IMR-90 (cell line): ENCODE results near the gene PCDHB6.
"Not testable (repeated sequence)": the region's sequence is repeated elsewhere in the genome, so short reads cannot be mapped to it uniquely, and the experiment has no call there.

ENCODE experiments used
- BHLHE40 ChIP-seq: fragments of 150-350 bp; IDR thresholded peaks from 2 replicates; pipeline ENCODE4 v1.6.1; 2016; ENCODE audit warnings: mild to moderate bottlenecking, low read depth, low read length
- CEBPB ChIP-seq: IDR thresholded peaks from 2 replicates; pipeline ENCODE4 v1.6.1; 2012; ENCODE audit warnings: low read depth, low read length, improper control_type of control experiment
- CHD1 ChIP-seq: IDR thresholded peaks from 2 replicates; pipeline ENCODE4 v1.6.1; 2012; ENCODE audit warnings: low read depth, low read length, improper control_type of control experiment
- MXI1 ChIP-seq: IDR thresholded peaks from 2 replicates; pipeline ENCODE4 v1.6.1; 2012; ENCODE audit warnings: low read depth, mild to moderate bottlenecking, low read length, moderate library complexity, borderline replicate concordance
- NFE2L2 ChIP-seq: fragments of 150-350 bp; IDR thresholded peaks from 2 replicates; pipeline ENCODE4 v1.6.1; 2016; ENCODE audit warnings: low read depth, mild to moderate bottlenecking, low read length
- POLR2A ChIP-seq: IDR thresholded peaks from 2 replicates; pipeline ENCODE4 v1.6.1; 2012; ENCODE audit warnings: mild to moderate bottlenecking, low read depth, low read length
- RAD21 ChIP-seq: IDR thresholded peaks from 2 replicates; pipeline ENCODE4 v1.6.1; 2012; ENCODE audit warnings: low read length, improper control_type of control experiment
- RCOR1 ChIP-seq: IDR thresholded peaks from 2 replicates; pipeline ENCODE4 v1.6.1; 2012; ENCODE audit warnings: mild to moderate bottlenecking, low read length, improper control_type of control experiment; ENCODE audit not compliant: insufficient replicate concordance
- RFX5 ChIP-seq: IDR thresholded peaks from 2 replicates; pipeline ENCODE4 v1.8.0; 2012; ENCODE audit warnings: low read depth, mild to moderate bottlenecking, low read length, moderate library complexity
- TF ChIP-seq, protein P1 (sequence below): conservative IDR thresholded peaks from 2 replicates; pipeline ENCODE4 v1.5.1; 2012; ENCODE audit warnings: mild to moderate bottlenecking, low read depth, low read length, improper control_type of control experiment
- TF ChIP-seq, protein P2 (sequence below): fragments of 150-350 bp; IDR thresholded peaks from 2 replicates; pipeline ENCODE4 v1.6.1; 2017; ENCODE audit warnings: mild to moderate bottlenecking, antibody characterized with exemption, low read length, low read depth
- TF ChIP-seq, protein P3 (sequence below): fragments of 150-350 bp; IDR thresholded peaks from 2 replicates; pipeline ENCODE4 v1.6.1; 2016; ENCODE audit warnings: low read depth, mild to moderate bottlenecking, low read length, moderate library complexity, borderline replicate concordance

DNA sequence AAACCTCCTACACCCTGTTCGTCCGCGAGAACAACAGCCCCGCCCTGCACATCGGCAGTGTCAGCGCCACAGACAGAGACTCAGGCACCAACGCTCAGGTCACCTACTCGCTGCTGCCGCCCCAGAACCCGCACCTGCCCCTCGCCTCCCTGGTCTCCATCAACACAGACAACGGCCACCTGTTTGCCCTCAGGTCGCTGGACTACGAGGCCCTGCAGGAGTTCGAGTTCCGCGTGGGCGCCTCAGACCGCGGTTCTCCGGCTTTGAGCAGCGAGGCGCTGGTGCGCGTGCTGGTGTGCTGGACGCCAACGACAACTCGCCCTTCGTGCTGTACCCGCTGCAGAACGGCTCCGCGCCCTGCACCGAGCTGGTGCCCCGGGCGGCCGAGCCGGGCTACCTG lies 7.5 kb downstream of the PCDHB6 start:
- TF ChIP-seq, protein P1, sequence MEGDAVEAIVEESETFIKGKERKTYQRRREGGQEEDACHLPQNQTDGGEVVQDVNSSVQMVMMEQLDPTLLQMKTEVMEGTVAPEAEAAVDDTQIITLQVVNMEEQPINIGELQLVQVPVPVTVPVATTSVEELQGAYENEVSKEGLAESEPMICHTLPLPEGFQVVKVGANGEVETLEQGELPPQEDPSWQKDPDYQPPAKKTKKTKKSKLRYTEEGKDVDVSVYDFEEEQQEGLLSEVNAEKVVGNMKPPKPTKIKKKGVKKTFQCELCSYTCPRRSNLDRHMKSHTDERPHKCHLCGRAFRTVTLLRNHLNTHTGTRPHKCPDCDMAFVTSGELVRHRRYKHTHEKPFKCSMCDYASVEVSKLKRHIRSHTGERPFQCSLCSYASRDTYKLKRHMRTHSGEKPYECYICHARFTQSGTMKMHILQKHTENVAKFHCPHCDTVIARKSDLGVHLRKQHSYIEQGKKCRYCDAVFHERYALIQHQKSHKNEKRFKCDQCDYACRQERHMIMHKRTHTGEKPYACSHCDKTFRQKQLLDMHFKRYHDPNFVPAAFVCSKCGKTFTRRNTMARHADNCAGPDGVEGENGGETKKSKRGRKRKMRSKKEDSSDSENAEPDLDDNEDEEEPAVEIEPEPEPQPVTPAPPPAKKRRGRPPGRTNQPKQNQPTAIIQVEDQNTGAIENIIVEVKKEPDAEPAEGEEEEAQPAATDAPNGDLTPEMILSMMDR, result not testable (repeated sequence)
- TF ChIP-seq MXI1, POLR2A, RAD21, RCOR1, CEBPB, RFX5, CHD1, NFE2L2, BHLHE40: not testable (repeated sequence)
- TF ChIP-seq, protein P2, sequence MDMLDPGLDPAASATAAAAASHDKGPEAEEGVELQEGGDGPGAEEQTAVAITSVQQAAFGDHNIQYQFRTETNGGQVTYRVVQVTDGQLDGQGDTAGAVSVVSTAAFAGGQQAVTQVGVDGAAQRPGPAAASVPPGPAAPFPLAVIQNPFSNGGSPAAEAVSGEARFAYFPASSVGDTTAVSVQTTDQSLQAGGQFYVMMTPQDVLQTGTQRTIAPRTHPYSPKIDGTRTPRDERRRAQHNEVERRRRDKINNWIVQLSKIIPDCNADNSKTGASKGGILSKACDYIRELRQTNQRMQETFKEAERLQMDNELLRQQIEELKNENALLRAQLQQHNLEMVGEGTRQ, result not testable (repeated sequence)
- TF ChIP-seq, protein P3, sequence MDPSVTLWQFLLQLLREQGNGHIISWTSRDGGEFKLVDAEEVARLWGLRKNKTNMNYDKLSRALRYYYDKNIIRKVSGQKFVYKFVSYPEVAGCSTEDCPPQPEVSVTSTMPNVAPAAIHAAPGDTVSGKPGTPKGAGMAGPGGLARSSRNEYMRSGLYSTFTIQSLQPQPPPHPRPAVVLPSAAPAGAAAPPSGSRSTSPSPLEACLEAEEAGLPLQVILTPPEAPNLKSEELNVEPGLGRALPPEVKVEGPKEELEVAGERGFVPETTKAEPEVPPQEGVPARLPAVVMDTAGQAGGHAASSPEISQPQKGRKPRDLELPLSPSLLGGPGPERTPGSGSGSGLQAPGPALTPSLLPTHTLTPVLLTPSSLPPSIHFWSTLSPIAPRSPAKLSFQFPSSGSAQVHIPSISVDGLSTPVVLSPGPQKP, result not testable (repeated sequence)
